HG03135 (cell line): ENCODE measurements around the gene IL17RD.

Experiments
- ATAC-seq: cut with Tn5 transposase; IDR thresholded peaks from one replicate; pipeline ENCODE4 v1.9.1; 2021; ENCODE audit warnings: mild to moderate bottlenecking, moderate library complexity; ENCODE audit not compliant: unreplicated experiment

Gene IL17RD

GRCh38 chr3:57164657-57165573, at the start of gene IL17RD:
TSS of gene IL17RD (minus strand) at chr3:57165353. CDS start at chr3:57165286, 67 bp downstream.
- ATAC-seq, result no peak

GRCh38 chr3:57206423-57206822, 41.3 kb upstream of the IL17RD start:
- no peak for ATAC-seq

- ATAC-seq, result no peak
These were observed 34.7 kb upstream of the IL17RD start, which contains the start of gene HESX1 for GRCh38 chr3:57199895-57200297. TSS of gene HESX1 (minus strand) at chr3:57199978. CDS start at chr3:57199918, 60 bp downstream.

- ATAC-seq, result no peak
These were observed 29.5 kb upstream of the IL17RD start for GRCh38 chr3:57194641-57195040.

- ATAC-seq, result no peak
These were observed 26.9 kb upstream of the IL17RD start for GRCh38 chr3:57192028-57192427.

GRCh38 chr3:57184526-57184925, 19.4 kb upstream of the IL17RD start:
- ATAC-seq, result no peak

GRCh38 chr3:57179580-57180410, 14.6 kb upstream of the IL17RD start:
- ATAC-seq, result no peak

GRCh38 chr3:57176045-57176444, 10.9 kb upstream of the IL17RD start:
- ATAC-seq, result no peak

GRCh38 chr3:57173687-57174086, 8.5 kb upstream of the IL17RD start:
- no peak for ATAC-seq

- no peak for ATAC-seq
These were observed 5.8 kb upstream of the IL17RD start for GRCh38 chr3:57170946-57171345.

GRCh38 chr3:57169872-57170623, 4.9 kb upstream of the IL17RD start:
- peak; percentile 57 for ATAC-seq

- ATAC-seq, result no peak
These were observed 4.0 kb upstream of the IL17RD start for GRCh38 chr3:57169108-57169507.

GRCh38 chr3:57168151-57168550, 3.0 kb upstream of the IL17RD start:
- no peak for ATAC-seq

- no peak for ATAC-seq
These were observed 1.5 kb upstream of the IL17RD start for GRCh38 chr3:57166660-57167059.

GRCh38 chr3:57165641-57166040, 488 bp upstream of the IL17RD start:
- ATAC-seq, result no peak

GRCh38 chr3:57164217-57164656, 916 bp downstream of the IL17RD start:
- no peak for ATAC-seq

- ATAC-seq, result no peak
These were observed 1.4 kb downstream of the IL17RD start for GRCh38 chr3:57163751-57164150.

- ATAC-seq, result no peak
These were observed 3.2 kb downstream of the IL17RD start for GRCh38 chr3:57161915-57162314.

GRCh38 chr3:57160765-57161538, 4.2 kb downstream of the IL17RD start:
- no peak for ATAC-seq
